Stimulated activated CD8-positive, alpha-beta memory T cell treated with anti-CD3 and anti-CD28 coated beads, Interleukin-15, amount 100 ng/mL, for 48 hours (primary cell): ENCODE measurements around the gene KIFAP3.

Source experiments
- DNase-seq, 2 donors: peaks; one replicate each; pipeline ENCODE4 v3.0.0-alpha.2; 2020; ENCODE audit warnings: low read depth in 2 of 2

The KIFAP3 gene

DNA sequence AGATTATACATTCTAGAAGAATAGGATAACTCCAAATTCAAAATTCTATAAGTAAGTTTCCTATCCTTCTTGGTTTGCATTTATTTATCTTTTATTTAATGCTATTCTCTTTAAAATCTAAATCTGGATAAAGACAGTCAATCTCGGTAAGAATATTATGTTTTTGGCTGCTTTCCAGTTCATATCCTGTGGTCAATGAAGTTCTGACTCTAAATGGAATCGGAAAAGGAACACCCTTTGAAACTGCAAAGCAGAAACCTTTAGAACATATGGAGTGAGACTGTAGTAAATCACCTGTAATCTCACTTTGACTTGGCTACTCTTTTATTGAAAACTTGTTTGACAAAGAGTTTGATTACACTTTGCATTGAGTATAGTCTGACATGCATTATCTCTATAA is 85.2 kb downstream of the KIFAP3 start:
- no peak for DNase-seq

DNA sequence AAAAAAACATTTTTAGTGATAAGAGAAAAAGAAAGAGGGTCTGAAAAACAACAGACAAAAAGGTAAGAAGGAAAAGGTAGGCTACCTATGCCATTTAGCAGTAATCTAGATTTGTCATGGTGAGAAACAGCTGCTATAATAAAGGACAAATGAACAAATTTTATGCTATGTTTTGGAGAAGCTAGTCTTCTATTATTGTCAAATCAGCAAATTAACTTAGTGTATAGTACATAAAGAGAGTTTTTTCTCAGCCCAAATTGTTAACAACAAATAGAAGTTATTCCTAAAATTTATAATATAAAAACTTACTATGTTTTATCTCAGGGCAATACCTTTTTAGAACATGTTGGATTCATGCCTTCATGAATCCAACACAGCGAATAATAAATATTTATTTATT is 88.7 kb downstream of the KIFAP3 start:
- DNase-seq, result no peak

DNA sequence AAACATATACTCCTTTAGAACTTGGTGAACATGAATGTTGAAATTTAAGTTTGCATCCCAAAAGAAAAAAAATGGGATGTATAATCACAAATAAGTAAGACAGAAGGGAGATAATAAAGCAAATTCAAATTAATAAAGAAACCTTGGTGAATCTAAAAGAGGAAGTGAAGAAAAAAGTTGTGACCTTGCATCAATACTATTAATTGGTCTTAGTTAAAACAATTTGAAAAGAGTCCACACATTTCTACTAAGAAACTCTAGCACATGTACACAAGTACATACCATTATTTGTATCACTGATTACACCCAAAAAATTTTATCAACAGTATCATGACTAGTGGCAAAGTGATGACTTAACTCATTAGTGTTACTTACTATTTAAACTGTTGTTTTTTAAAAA is 100.4 kb downstream of the KIFAP3 start:
- no peak for DNase-seq

DNA sequence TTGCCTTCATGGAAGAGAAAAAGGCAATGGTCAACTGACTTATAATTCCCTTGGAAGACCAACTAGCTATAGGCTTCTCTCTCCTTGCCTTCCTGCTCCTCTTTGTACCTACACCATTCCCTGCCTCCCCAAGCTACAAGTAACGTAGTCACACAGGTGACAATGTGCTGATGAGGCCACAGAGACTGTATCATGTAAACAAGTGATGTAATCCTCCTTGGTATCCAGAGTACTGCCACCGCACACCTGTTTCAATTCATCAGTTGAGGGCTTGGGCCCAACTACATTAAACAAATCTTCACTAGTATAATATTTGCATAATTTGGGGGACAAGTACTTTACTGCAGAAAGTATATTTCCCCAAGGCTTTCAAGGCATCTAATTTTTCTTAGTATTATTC is 104.4 kb downstream of the KIFAP3 start:
- no peak for DNase-seq

DNA sequence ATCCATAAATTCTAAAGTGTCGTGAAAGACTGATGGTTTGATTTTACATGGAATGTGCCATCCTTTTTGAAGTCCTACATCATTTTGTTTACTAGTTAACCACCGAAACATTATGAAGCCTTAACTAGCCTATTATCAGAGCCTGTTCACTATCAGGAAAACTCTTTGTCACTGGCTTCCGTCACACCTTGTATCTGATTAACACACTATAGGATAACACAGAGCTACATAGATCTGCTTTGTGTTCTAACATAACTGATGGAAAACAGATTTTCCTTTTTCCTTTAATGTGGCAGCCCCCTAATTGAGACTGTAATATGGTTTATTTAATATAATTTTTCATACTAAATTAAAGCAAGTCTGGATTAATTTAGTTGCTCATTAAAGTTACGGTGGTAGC is 106.3 kb downstream of the KIFAP3 start:
- DNase-seq, result no peak

DNA sequence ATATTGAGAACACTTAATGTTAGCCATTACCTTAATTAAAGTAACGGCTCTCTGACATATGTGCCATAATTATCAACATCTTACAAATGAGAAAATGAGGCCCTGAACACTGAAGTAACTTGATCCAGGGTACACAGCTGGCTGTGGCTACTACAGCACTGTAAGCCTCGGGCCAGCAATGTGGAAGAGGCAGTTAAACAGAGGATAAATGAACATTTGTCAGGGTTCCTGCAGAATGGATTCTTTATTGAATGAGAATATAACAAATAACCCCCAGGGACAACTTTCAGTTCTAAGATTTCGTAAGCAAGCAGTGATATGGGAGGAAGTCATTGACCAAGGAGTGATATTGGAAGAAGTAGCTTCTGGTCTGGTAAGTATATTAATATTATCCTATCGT is 110.3 kb downstream of the KIFAP3 start:
- DNase-seq, result no peak

DNA sequence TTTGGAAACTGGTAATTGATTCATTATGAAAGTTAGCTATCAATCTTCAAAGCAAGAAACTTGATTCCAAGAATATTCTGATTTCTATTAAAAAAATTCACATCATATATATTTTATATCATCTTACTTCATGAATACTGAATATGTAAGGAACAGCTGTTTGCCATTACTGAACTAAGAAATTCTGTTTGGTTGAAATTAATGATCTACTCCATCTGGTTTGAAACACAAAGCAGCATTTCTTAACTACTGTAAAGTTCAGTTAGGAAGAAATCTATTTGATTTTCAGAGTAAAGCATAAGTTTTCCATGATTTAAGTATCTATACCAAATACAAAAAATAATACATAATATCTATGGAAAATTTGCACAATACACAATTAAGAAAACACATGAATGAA is 114.8 kb downstream of the KIFAP3 start:
- DNase-seq, result no peak

DNA sequence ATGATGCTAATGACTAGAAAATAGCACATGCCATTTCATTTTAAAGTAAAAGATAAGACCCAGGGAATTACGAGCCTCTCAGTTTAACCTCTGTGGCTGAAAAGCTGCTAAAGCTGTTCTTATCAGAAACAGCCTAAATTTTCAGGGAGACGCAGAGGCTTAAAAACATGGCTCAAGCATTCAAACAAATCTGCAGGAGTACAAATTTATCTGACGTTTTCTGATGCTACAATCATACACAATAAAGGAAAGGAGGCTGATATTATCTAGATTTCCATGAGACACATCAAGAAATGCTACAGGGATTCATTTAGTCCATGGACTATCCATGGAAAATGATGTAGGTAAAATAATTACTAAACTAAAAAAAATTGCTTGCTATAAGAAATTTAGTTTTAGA is 115.5 kb downstream of the KIFAP3 start:
- no peak for DNase-seq

DNA sequence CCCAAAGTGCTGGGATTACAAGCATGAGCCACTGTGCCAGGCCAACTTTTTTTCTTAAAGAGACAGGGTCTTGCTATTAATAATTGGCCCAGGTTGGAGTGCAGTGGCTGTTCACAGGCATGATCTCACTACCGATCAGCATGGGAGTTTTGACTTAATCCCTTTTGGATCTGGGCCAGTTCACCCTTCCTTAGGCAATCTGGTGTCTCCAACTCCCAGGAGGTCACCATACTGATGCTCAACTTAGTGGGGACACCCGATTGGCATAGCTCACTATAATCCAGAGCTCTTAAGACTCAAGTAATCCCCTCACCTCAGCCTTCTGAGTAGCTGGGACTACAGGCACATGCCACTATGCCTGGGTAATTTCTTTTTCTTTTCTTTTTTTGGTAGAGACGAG is 116.6 kb downstream of the KIFAP3 start:
- no peak for DNase-seq

DNA sequence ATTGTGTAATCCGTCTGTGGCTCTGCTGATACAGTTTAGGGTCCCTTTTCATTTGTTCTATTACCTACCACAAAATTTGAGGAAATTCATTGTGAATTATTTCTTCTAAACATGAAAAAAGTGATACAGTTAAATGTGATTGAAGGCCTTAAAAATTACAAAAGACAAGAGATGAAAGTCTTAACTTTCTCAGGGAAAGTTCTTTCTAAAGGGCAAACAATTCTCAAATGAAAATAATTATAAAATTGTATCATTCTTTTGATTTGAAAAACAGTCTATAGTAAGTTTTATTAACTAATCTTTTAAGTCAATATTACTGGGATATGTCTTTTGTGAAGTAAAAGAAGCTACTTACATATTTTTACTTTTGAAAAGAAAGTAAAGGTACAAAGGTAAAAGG is 123.4 kb downstream of the KIFAP3 start:
- no peak for DNase-seq

DNA sequence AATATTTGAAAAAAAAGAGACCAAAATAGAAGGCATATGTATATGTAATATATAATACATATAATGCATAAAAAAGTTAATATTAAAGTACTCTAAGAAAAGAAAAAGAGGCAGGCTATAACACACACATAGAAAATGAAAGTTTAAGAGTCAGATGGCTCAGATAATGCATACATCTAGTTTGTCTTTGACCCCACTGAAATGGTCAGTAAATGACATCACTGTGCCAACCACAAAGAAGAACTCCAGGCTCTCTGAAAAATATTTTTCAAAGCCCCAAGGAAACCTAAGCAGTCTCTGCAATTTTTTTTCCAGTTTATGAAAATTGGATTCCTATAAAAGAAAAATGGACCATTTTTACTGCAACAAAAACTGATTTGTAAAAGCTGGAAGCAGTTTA is 125.4 kb downstream of the KIFAP3 start:
- DNase-seq, result no peak

DNA sequence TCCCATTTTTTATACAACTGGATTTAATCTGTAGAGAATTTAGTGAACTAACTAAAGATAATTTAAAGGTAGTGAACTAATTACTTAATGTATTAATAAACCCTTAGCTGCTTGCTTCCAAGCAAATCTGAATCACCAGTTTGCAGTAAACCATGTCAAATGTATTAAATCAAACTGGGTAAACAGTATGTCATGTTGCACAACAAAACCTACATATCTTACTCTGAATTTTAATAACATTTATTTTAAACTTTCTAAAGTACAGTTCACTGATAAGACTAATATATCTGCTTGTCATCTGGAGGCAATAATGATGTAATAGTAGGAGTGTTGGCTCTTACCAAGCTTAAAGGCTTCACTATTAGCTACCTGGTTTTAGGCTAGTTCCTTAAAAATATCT is 128.3 kb downstream of the KIFAP3 start:
- no peak for DNase-seq

DNA sequence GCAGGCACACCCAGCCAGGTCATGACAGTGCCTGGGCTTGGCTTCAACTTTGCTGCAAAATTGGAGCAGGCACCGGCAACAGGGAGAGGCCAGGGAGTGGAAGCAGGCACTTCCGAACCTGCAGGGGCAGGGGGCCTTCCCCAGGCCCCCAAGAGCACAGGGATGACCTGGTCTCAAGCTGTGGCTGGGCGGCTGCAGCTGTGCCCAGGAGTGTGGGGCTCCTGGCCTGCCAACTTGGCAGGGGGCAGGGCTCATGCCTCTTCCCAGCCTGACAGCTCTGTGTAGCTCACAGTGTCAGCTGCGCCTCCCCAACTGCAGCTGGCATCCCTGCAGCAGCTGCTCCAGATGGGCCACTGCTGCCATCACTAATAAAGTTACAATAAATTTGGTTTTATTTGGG is 129.3 kb downstream of the KIFAP3 start:
- no peak for DNase-seq

DNA sequence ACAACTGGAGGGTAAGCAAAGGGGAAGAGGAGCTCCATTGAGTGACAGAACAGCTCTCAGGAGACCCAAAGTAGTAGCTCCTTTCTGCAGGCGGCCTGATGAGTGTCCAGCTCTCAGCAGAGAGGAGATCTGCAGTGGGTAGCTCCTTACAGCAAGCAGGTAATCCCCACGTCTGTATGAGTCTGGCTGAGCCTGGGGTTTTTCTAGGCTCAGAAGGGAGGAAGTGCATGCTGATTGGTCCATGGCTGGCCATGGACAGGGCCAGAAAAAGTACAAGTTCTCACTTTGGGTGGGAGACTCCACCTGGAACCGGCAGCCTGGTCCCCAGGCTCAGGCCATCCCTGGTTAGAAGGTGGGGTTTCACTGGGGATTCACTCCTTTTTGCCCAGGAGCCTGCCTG is 129.9 kb downstream of the KIFAP3 start:
- no peak for DNase-seq

DNA sequence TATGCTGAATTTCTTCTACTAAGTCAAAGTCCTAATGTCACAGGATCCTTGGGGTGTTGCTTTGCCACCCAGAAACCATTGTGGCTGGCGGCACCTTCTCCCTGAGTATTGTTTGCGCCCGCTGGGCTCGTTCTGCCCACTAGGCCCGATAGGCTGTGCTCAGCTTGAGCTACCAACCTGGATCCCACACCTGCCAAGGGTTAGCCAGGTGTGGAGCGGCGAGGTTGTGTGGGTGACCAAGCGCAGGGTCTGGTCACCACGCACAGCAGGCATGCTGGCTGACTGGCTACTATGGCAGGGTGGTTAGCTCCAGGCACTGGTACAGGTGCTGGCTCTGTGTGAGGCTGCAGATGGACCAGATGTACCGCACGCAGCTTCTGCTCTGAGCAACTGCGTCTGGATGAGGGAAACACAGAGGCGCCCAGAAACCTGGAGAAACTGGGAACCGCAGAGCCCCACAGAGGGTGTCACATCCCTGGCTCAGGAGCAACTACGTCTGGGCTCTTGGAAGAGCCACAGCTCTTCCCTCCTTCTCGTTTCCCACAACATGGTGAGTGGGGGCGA is 130.4 kb downstream of the KIFAP3 start:
- DNase-seq, result no peak

DNA sequence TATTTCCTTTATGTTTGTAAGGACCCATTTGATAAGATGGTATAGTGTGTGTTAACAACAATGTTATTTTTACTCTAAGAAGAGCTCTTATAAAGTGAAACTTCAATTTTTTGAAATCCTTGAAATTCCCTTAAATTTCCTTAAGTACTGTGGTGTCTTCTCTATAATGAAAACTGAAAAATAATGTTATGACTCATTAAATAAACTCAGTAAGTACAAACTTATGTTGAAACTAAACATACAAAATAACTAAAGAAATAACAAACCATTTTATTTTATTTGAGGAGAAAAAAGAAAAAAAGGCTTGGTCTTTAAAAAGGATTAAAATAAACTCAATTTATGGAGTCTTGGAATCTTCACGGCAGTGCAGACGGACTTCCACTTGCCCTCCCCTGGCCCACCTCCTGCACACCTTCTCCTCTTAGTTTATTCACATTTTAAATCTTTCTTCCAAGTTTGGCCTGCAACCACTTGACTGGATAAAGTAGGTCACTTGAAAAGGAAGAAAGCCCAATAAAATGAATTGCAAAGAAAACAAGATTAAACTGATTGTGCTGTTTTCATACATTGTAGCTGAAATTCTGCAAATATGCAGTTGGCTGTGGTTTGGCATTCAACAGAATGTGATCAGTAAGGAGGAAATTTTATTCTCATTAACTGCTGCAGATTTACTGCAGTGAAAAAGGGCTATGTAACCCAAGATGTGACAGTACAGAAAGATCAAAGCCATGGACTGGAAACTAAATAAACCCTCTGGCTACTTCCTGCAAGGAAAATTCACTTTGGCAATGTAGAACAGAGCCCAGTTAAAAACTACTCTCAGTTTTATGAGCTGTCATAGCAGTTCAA is 132.3 kb downstream of the KIFAP3 start:
- DNase-seq, result no peak

DNA sequence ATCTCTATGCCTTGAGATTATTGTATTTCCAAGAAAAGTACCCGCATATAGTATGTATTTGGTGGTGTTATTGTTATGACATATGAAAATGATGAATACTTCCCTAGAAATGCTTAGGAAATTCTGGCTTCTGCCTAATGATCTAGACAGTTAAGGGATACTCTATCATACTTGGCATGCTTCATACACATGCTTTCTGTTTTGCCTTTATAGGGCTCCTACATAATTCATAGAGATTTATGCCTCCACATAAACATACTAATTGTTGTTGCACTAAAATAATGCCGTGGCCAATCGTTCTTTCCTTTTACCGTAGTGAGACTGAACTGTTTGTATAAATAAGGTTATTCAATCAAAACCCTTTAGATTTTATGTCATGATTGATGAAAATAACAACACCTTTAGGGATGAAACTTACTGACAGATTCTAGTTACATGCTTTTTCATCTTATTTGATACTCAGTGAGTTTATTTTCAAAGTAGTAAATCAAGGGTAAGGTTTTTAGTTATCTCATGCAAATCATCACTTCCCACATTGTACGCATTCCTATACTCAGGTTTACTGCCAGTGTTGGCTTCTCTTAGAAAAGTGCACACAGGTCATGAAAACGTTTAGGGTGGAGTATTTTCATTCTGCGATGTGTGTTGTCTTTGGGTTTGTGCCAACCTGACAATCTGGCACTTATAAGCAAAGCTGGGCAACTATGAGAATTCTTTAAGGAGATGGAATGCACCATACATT is 140.3 kb downstream of the KIFAP3 start:
- DNase-seq, result no peak

DNA sequence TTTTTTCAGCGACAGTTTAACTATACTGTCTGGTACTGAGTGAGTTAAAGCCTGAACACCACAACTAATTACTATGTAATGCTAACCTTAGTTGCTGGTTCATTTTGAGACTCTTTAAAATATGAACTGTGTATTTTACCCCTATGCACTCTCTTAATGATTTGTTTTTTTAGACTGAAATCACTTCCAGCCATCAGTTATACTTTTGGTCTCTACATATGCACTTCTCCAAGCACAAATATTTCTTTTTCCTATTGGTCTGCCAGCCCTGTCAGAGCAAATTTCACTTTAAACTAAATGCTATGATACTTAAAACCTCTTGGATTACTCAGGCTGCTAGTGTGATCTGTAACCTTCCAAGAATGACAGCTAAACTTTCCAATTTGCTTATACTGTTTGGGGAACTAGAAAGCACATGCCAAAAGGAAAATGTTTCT is 142.7 kb downstream of the KIFAP3 start:
- no peak for DNase-seq

DNA sequence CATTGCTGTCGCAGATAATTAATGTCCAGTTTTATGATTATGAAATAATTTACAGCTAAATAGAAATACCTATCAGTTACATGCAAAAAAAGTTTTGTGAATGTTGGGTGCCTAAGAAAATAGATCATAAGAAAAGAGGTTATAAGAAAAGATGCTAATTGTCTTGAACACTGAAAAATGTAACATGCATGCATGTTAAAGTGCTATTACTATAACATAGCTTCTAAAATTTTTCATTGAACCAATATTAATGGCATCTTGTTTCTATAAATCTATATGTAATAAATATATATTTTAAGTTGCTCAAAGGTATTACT is 145.3 kb downstream of the KIFAP3 start:
- DNase-seq, result no peak

DNA sequence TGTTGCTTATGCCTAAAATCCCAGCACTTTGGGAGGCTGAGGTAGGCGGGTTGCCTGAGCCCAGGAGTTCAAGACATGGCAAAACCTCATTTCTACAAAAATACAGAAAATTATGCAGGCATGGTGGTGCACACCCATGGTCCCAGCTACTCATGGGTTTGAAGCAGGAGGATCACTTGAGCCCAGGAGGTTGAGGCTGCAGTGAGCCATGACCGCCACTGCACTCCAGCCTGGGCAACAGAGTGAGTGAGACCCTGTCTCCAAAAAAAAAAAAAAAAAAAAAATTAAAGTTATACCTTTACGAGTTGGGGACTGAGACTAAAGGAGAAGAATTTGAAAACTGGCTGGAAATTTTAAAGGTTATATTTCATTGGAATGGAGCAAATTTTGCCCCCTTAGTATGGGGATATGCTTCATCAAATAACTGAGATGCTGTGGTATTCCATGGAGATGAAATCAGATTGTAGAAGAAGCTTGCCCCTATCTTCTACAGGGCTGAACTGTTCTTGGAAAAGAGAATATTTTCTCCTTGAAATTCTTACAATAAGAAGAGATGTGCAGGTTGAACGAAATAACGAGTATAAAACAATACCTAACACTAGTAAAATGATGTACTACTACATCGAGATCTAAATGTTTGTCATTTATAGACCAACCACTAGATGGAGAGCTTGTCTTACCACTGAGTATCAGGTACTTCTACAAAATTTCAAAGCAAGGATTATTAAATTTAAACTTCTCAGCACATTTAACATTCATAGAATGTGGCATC is 145.9 kb downstream of the KIFAP3 start:
- no peak for DNase-seq

DNA sequence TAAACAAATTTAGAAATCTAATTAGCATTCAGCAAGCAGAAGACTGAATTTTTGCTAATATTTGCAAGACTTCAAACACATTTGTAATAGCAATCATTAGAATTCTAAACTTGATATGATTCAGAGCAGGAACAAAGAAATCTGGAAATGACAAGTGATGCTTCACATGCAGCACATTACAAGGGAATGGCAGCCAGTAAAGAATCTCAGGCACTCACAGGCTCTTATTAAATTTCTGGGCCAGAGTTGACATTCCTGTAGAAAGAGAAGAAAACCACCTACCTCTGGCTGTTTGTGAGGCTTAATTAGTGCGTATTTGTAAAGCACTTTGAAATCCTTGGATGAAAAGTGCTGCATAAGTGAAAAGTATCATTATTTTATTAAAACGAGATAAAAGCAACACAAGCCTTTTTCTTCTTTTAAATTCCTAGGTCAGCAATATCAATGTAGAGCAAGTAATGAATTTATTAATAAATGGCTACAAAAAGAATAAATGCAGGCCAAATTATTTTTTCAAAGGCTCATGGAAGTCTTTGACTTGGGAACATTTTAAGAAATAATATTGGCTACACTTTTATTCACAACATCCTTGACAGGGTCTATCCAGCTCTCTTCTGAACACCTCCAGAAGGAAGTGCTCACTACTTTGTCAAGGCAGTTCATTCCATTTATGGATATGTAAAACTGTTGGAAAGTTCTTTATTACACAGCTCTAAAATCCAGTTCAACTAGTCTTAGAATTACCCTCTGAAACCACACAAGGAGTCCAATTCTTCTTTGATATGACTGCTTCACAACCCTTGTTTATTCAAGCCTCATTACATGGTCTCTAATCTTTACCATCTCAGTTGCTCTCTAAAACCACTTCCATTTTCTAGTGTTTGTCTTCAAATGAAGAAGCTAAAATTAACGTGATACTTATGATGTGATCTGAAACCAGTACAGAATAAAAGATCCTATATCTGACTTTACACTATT is 148.7 kb downstream of the KIFAP3 start:
- no peak for DNase-seq
